Measurements from ENCODE around the gene CAPNS2. TPM values are rescaled to one million over a fixed set of nuclear protein-coding genes. Genes with fewer than 3 reads are reported as not detected.
"Not testable (repeated sequence)": the region's sequence is repeated elsewhere in the genome, so short reads cannot be mapped to it uniquely, and the experiment has no call there.

CAPNS2 gene
- total RNA-seq, 2 donors from 2014 or later: 0.24 TPM; not detected in 1

DNA sequence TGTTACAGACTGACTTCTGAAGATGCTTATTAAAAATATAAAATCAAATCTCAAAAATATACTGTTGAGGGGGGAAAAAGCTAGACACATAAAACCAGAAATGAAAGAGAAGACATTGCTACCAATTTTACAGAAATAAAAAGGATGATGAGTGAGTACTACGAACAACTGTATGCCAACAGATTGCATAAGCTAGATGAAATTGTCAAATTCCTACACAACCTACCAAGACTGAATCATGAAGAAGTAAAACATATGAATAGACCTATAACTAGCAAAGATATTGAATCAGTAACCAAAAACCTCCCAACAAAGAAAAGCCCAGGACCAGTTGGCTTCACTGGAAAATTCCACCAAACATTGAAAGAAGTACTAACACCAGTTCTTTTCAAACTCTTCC is 3.5 kb upstream of the CAPNS2 start:
- DNase-seq: no peak
- intact Hi-C loops (cut with DNase I): no loop called here
- peak in 1 of 2 donors; percentile 52 for ATAC-seq

DNA sequence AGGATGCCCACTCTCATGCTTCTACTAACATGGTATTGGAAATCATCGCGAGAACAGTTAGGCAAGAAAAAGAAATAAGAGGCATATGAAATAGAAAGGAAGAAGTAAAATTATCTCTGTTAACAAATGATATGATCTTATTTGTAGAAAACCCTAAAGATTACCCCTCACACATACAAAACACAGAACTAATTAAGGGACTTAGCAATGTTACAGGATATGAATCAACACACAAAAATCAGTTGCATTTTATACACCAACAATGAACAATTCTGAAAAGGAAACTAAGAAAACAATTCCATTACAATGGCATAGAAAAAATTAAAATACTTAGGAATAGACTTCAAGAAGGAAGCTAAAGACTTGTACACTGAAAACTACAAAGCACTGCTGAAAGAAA is 2.7 kb upstream of the CAPNS2 start:
- ATAC-seq: no peak
- DNase-seq: no peak
- intact Hi-C loops (cut with DNase I): no loop called here

DNA sequence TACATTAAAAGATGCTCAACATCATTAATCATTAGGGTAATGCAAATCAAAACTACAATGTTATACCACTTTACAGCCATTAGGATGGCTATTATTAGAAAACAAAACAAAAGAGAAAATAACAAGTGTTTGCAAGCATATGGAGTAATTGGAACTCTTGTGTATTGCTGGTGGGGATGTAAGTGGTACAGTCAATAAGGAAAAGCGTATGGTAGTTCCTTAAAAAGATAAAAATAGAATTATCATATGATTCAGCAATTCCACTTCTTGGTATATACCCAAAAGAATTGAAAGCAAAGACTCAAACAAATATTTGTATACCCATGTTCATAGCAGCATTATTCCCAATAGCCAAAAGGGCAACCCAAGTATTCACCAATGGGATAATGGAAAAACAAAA is 1.4 kb upstream of the CAPNS2 start:
- ATAC-seq (no peak), DNase-seq (no peak)
- intact Hi-C loops (cut with DNase I): no loop called here

DNA sequence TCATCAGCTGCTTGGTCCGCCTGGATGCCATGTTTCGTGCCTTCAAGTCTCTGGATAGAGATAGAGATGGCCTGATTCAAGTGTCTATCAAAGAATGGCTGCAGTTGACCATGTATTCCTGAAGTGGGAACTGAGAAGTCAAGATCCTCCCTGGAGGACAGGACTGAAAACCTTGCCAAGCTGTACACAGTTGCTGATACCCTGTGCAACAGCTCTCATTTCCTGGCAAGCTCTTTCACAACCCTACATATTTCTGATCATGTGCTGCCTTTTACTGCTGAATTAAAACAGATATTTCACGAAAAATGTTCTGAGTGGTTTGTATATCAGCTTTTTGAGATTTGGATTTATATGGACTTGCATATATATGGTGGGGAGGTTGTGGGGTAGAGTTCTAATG is 898 bp downstream of the CAPNS2 start:
- DNase-seq (no peak), ATAC-seq (peak; percentile 85 to 93)
- intact Hi-C loops (cut with DNase I): no loop called here

DNA sequence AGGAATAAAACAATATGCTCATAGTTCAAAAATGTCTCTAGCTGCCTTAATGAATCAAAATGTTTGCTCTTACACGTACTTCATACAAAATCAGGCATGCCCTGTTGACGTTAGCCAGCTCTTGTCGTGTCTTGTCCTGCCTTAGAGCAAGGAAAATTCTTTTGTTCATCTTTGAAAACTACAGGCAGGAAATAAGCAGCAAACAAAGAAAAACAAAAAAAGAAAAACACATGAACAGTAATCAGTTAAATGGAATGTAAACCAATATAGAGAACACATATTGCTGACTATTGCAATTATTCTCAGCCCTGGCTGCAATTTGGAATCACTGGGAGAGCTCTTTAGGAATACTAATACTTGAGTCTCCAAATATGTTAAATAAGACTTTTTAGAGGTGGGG is 1.7 kb downstream of the CAPNS2 start:
- DNase-seq (no peak), ATAC-seq (no peak)
- intact Hi-C loops (cut with DNase I): no loop called here

DNA sequence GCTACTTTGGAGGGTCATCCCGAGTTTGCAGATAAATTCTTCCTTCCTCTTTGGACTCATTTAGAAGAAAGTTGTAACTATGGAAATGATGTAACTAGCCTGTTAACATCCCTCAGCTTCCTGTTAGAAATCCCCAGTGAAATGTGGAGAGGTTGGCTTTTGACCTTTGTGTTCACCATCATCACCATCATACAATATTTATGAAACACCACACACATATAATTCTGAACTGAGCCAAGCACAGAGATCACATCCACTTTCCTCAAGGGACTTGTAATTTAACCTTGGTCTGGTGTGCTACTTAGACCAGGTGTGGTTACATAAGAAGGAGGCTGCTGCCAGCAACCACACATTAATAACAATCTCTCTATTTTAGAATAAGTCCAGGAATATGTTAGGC is 2.5 kb downstream of the CAPNS2 start:
- DNase-seq: no peak
- intact Hi-C loops (cut with DNase I): no loop called here
- ATAC-seq: peak in 1 of 2 donors; percentile 42

DNA sequence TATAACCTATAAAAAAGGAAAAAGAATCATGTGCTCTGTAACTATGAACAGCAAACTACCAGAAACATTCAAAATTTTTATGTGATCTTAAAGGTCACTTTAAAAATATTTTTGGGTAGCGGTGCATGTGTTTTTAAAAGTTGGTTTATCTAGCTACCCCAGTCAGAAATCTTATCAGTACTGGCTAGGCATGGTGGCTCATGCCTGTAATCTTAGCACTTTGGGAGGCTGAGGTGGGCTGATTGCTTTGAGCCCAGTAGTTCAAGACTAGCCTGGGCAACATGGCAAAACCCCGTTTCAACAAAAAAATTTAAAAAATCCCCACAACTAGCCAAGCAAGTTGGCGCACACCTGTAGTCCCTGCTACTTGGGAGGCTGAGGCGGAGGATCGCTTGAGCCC is 3.7 kb downstream of the CAPNS2 start:
- ATAC-seq: no peak
- no peak for DNase-seq
- intact Hi-C loops (cut with DNase I): no loop called here

DNA sequence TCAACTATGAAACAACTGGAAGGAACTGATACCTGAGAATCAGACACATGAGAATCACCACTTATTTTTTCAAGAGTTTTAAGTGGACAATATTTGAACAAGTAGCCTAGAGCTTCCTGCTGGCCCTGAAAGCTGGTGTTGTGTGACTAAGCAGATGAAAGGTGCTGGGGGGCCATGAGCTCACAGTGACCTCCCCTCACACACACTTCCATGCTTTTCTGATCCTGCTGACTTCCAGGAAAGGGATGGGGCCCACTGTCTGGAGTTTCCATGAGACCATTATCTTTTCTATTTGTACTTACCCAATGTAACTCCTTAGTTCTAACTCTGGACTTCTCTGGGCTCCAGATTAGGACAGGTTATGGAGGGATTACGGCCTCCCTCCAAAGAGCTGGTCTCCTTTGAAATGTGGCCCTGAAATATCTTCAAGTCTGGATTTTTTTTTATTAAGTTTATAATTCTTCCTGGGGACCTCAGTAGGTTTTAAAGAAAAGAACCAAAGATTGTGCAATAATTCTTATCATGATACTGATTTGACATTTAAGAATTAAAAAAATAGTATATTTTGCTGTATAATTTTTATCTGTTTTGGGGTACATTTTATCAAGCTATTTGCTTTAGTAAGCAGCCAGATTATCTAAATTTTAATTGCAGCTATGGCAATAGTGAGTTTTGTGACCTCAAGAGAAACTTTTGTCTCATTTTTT is 4.9 kb downstream of the CAPNS2 start:
- ATAC-seq (no peak), DNase-seq (no peak)
- intact Hi-C loops (cut with DNase I): no loop called here

DNA sequence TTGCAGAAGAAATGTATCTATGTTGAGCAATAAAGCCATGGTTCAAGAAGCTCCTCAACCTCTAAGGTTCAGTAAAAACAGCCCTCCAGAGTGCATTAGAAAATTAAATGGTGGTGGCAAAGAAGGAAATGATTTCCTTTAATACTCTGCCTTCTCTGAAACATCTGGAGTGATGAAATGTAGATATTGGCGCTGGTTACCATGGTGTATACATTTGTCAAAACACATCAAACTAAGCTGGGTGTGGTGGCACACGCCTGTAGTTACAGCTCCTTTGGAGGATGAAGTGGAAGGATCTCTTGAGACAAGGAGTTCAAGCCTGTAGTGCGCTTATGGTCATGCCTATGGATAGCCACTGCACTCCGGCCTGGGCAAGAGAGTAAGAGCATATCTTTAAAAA is 6.0 kb downstream of the CAPNS2 start:
- intact Hi-C loops (cut with DNase I): no loop called here
- DNase-seq (no peak), ATAC-seq (no peak)

DNA sequence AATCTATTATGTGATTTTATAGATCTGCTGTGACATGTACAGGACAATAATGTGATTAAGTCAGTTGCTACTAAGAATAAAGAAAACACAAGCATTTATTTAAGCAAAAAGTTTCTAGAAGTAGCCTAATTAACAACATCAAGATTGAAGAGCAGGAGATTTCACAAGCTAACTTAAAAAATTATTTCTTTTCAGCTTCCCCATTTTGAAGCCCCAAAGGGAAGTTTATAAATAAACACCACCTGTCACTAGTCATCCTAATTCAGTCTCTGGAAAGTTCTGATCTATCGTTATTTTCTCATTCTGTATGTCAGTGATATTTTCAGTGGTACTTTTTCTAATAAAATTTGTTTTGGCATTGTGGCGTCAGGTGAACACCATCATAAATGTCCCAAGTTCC is 8.3 kb downstream of the CAPNS2 start:
- DNase-seq (no peak), ATAC-seq (no peak)
- intact Hi-C loops (cut with DNase I): no loop called here

DNA sequence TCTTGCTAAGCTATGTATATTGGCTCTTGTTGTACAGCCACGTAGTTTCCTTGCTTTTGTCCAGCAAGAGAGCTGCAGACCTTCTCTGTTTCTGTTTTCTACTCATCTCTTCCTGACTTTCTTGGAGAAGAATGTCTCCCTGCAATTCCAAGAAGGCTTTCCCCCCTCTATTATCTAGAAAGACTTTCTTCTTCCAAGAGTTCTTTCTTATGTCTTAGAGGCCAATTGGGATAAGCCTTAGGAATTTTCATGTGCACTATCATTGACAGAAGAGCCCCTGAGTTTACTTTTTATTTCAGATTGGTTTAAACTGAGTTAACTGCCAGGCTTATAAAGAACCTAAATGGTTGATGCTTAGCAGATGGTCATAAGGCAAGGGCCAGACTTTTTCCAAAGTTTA is 9.0 kb downstream of the CAPNS2 start:
- intact Hi-C loops (cut with DNase I): no loop called here
- no peak for ATAC-seq
- DNase-seq: no peak

DNA sequence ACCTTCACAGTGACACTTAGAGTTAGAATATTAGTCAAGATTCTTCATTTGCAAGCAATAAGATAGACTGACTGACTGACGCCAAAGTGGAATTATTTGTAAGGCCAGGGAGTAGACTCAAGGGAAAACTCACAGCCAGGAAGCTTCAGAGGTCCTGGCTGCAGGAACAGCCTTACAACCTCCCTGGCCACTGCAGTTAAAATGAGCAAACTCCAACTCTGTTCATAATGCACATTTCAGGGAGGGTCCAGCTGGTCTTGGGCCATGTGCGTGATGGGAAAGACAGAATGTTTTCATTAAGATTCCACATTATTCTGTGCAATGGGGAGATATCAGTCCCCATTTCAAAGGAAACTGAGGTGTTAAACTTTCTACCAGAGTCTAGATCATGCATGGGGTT is 9.9 kb downstream of the CAPNS2 start:
- ATAC-seq: peak; percentile 74 to 91
- intact Hi-C loops (cut with DNase I): no loop called here
- DNase-seq: peak; percentile 25

DNA sequence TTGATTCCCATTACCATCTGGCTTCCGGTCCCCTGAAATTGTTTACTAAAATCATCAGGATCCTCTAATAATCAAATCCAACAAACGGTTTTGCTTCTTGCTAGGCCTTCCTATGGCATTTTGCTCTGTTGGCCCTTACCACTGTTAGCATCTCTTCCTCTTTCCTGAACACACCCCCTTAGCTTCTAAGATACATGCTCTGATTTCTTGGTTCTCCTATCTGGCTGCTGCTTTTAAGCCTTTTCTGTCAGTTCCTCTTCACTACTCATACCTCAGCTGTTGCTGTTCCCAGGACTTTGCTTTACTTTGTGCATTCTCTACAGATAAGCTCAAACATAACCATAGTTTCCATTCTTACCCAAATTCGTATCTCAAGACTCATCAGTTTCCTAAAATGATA is 11.4 kb downstream of the CAPNS2 start:
- ATAC-seq: no peak
- intact Hi-C loops (cut with DNase I): no loop called here

DNA sequence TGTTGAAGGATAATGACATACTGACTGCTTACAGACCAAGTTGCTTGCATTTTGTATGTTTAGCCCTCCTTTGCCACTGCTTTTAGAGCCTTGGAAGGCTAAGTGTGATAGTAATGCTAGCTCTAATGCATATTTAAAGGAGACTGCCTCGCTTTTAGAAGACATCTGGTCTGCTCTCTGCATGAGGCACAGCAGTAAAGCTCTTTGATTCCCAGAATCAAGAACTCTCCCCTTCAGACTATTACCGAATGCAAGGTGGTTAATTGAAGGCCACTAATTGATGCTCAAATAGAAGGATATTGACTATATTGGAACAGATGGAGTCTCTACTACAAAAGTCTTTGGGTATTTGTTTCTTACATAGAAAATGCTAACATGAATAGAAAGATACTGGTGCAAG is 19.1 kb downstream of the CAPNS2 start:
- no peak for ATAC-seq
- intact Hi-C loops (cut with DNase I): no loop called here
- DNase-seq: no peak

More for the DNA sequence above, 11.4 kb downstream of the CAPNS2 start:
- no peak for DNase-seq

DNA sequence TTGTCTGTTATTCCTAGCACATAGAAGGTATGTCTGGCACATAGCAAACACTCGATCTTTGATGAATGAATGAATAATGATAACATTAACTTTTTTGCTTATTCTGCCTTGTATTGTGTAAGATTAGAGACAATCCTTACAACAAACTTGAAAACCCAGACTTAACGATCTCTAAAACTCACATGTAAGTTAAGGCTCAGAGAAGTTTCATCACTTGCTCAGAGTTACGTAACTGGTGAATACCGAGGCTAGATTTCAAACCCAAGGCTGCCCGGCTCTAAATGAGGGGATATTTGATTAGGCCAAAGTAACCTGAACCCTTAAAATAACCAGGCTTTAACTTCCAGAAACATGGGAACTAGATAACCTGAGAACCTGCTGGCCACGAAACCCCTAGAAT is 22.3 kb downstream of the CAPNS2 start:
- DNase-seq (no peak), ATAC-seq (no peak)
- intact Hi-C loops (cut with DNase I): no loop called here

DNA sequence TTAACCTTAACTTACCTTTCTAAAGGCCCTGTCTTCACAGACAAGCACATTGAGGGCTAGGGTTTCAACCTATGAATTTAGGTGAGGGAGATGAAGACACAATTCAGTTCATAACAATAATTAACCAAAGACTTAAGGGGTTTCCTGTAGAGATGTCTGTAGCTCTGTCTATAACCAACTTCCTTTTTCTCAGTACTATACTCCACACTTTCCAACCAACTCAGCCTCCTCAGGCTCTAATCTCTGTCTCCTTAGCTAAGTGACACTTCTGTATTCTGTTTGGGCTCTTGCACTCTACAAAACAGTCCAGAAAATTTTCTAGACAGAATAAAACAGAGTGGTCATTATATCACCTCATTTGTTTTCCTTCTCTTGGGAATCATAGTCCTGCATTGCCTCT is 25.8 kb downstream of the CAPNS2 start:
- intact Hi-C loops (cut with DNase I): no loop called here
- DNase-seq: no peak
- no peak for ATAC-seq

DNA sequence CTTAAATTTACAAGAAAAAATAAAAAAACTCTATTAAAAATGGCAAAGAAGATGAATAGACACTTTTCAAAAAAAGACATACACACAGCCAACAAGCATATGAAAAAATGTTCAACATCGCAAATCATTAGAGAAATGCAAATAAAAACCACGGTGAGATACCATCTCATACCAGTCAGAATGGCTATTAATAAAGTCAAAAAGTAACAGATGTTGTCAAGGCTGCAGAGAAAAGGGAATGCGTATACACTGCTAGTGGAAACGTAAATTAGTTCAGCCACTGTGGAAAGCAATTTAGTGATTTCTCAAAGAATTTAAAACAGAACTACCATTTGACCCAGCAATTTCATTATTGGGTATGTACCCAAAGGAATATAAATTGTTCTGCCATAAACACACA is 31.4 kb downstream of the CAPNS2 start:
- DNase-seq (no peak), ATAC-seq (no peak)
- intact Hi-C loops (cut with DNase I): no loop called here

DNA sequence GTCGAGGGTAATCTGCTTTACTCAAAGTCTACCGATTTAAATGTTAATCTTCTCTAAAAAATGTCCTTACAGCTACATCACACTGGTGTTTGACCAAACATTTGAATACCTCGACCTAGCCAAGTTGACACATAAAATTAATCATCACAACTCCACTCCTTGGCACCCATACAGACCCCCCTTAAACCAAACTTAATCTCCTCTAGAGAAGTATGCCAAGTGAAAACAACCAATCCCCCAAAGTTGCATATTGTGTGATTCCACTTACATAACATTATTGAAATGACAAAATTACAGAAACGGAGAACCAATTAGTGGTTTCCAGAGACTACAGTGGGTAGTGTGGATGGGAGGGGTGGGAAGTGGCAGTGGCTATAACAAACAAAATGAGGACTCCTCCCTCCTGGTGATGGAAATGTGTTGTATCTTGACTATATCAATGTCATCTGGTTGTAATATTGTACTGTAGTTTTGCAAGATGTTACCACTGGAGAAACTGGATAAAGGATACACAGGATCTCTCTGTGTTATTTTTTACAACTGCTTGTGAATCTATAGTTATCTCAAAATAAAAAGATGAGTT is 39.4 kb downstream of the CAPNS2 start:
- peak in 1 of 2 donors; percentile 39 for ATAC-seq
- DNase-seq: no peak
- intact Hi-C loops (cut with DNase I): no loop called here

DNA sequence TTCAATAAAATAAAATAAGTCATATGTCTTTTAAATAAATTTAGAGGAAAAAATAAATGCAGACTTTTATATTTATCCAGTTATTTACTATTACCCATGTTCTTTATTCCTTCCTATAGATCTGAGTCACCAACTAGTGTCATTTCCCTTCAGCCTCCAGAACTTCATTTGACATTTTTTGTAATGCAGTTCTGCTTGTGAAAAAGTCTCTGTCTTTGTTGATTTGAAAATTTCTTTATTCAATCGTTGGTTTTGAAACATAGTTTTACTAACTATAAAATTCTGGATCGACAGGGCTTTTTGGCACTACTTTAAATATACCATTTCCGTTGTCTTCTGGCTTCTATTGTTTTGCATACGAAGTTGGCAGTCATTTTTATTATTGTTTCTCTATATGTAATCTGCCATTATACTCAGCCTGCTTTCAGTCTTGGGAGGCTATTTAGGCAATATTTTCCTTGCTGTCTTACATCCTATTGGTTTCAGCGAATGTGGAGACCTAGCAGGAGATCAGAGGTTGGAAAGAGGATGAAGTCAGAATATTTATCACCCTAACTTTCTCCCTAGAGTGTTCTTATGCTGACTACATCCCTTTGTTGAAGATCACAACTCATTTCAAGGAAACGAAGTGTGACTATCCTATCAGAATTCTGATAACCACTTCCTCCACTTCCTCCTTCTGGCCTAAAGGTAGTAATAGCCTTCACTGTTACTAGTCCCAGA is 47.3 kb downstream of the CAPNS2 start:
- no peak for ATAC-seq
- DNase-seq: no peak
- intact Hi-C loops (cut with DNase I): no loop called here

DNA sequence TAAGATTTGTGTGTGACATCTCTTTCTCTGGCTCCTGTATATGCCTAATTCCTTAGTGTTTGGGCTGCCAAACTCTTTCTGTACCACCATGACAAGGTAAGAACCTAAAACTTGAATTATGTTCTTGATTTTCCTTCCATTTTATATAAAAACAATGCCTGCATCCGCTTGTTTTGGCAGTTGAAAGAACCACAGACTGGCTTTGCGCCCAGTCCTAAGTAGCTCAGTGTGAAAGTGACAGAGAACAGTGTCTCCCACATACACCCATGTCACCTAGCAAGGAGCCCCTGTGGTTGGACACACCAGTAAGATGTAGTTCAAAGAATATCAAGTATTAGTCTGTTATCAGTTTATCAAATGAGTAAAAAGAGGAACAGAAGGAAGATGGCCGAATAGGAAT is 48.6 kb downstream of the CAPNS2 start:
- DNase-seq (no peak), ATAC-seq (no peak)
- intact Hi-C loops (cut with DNase I): no loop called here

DNA sequence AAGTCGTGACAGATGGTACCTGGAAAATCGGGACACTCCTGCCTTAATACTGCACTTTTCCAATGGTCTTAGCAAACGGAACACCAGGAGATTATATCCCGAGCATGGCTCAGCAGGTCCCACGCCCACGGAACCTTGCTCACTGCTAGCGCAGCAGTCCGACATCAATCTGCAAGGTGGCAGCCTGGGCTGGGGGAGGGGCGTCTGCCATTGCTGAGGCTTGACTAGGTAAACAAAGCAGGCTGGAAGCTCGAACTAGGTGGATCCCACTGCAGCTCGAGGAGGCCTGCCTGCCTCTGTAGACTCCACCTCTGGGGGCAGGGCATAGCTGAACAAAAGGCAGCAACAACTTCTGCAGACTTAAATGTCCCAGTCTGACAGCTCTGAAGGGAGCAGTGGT is 49.2 kb downstream of the CAPNS2 start:
- intact Hi-C loops (cut with DNase I); ATAC-seq; DNase-seq: not testable (repeated sequence)

All from left cardiac atrium (tissue), 4 donors.